NT2/D1 (cell line): Measurements from ENCODE around the gene SPG21.
"Not testable (repeated sequence)": the region's sequence is repeated elsewhere in the genome, so short reads cannot be mapped to it uniquely, and the experiment has no call there.

Source experiments
- DNase-seq: peaks from one replicate; pipeline ENCODE4 v3.0.0-alpha.2; 2011; ENCODE audit warnings: low read depth, low spot score
- H3K27me3 ChIP-seq: 2 replicates; pipeline ENCODE4 v1.6.0; 2011; ENCODE audit warnings: mild to moderate bottlenecking; ENCODE audit not compliant: insufficient read length, insufficient read depth
- H3K36me3 ChIP-seq: 2 replicates; pipeline ENCODE4 v1.6.1; 2011; ENCODE audit warnings: mild to moderate bottlenecking, low read length, mixed read lengths; ENCODE audit not compliant: insufficient read depth, insufficient read length
- H3K4me1 ChIP-seq: 2 replicates; pipeline ENCODE4 v1.5.1; 2011; ENCODE audit not compliant: insufficient read depth, insufficient read length
- H3K4me3 ChIP-seq: 2 replicates; pipeline ENCODE4 v1.5.1; 2011; ENCODE audit warnings: low read depth; ENCODE audit not compliant: insufficient read length
- H3K9ac ChIP-seq: 2 replicates; pipeline ENCODE4 v1.6.0; 2011; ENCODE audit warnings: low read depth; ENCODE audit not compliant: insufficient read length
- H3K9me3 ChIP-seq: 2 replicates; pipeline ENCODE4 v1.5.1; 2011; ENCODE audit warnings: mild to moderate bottlenecking, low read length; ENCODE audit not compliant: insufficient read depth
- SUZ12 ChIP-seq: IDR thresholded peaks from 2 replicates; pipeline ENCODE4 v1.6.1; 2011; ENCODE audit not compliant: insufficient read length, insufficient read depth; ENCODE audit errors: extremely low read depth
- YY1 ChIP-seq: IDR thresholded peaks from 2 replicates; pipeline ENCODE4 v1.6.1; 2011; ENCODE audit not compliant: insufficient read length, insufficient read depth
- ZNF274 ChIP-seq: IDR thresholded peaks from 2 replicates; pipeline ENCODE4 v1.6.1; 2011; ENCODE audit warnings: mild to moderate bottlenecking, low read depth, low read length

Gene SPG21

DNA sequence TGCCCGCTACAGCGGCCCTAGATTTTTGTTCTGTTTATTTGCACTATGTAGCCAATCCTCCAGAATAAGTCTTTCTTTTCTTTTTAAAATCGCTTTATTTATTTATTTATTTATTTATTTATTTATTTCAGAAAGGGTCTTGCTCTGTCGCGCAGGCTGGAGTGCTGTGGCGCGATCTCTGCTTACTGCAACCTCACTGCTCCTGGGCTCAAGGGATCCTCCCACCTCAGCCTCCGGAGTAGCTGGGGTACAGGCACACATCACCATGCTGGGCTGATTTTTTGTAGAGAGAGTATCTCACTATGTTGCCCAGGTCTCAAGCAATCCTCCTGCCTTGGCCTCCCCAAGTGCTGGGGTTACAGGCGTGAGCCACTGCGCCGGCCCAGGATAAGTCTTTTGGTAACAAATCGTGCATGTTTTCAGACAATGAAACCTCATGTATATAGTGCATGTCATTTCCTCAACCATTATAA is 40.1 kb upstream of the SPG21 start:
- no peak overlapping the region for H3K4me3 ChIP-seq
- no peaks in the 10 kb centered on the region for H3K9me3 ChIP-seq
- no peak for DNase-seq
- no peak overlapping the region for H3K9ac ChIP-seq
- H3K27me3 ChIP-seq = no peaks in the 10 kb centered on the region
- H3K4me1 ChIP-seq = peaks cover 2% of the 10 kb centered on the region
- H3K36me3 ChIP-seq = peaks cover 23% of the 10 kb centered on the region
- TF ChIP-seq YY1 (no peak), SUZ12 (no peak)

DNA sequence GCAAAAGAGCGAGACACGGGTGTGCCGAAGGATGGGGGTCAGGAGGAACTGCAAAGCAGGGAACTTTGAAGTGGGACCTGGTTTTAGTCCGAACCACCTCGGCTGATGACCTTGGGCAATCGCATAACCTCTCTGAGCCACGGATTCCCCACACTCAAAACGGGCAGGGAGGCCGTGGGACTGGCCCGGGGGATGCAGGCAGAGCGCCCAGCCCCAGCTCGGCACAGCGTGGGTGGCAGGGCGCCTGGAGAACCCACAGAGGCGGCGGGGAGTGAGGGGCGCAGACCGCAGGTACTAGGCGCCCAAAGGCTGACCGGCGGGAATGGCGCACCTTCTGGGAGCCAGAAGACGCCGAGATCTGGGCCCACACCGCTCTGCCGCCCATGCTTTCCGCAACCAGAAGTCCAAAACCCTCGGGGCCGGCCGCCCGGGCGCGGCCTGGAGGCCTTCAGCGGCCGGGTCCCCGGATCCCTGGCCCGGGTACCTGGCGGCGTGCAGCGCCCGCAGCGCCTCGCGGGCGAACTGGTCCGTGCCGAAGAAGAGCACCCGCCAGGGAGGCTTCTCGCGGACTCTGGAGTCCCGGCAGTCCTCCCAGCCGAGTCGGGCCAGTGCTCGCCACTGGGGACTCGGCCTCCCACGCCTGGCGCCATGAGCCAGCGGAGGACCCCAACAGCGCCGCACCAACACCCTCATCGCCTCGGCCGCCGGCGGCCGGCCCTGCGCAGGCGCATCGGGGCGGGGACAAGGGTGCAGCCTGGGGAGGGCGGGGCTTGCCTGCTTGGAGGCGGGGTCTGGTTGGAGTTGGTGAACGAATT is 39.4 kb upstream of the SPG21 start, which contains the start of gene MTFMT:
TSS of gene MTFMT (minus strand) at position 719 of the 815 bp plus-strand sequence. CDS start at position 693, 26 bp downstream.
- peak; percentile 69 for DNase-seq
- H3K4me1 ChIP-seq = peaks cover 2% of the 10 kb centered on the region
- TF ChIP-seq YY1 = no peak
- no peak for TF ChIP-seq SUZ12
- TF ChIP-seq ZNF274 = no peak
- H3K9me3 ChIP-seq = no peaks in the 10 kb centered on the region
- peak within 1 kb of the TSS; percentile 89 for H3K4me3 ChIP-seq
- peak within 1 kb of the TSS; percentile 94 for H3K9ac ChIP-seq
- no peaks in the 10 kb centered on the region for H3K27me3 ChIP-seq
- peaks cover 25% of the 10 kb centered on the region for H3K36me3 ChIP-seq

DNA sequence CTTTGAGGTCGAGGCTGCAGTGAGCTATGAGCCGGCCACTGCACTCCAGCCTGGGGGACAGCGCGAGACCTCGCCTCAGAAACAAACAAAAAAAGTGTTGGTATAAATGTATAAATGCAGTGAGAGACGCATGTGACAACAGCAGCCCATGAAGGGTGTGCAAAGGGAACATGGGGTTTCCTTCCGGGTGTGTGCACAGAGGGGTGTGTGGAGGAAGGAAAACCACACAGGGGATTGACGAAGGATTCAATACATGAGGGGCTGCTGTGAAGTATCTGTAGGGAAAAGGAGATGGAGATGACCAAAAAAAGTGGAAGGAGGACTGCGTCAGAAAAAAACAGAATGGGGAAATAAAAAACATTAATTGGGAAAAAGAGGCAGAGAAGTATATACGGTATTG is 38.6 kb upstream of the SPG21 start:
- H3K36me3 ChIP-seq = peaks cover 29% of the 10 kb centered on the region
- no peak for DNase-seq

DNA sequence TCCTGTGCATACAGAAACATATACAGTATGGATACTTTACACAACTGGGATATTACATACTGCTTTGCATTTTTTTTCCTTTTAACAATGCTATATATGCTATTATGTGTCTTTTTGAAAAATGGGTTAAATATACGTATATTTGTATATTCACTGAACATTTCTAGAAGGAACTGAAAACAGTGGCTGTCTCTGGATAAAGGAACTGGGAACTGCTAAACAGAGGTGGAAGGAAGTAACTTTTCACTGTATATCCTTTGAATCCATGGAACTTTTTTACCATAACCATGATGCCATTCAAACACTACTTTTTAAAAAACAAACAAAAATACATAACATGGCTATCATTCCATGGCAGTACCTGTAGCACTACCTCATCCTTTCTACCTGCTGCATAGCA is 37.9 kb upstream of the SPG21 start:
- Histone ChIP-seq H3K9me3 (no peaks in the 10 kb centered on the region), H3K4me3 (no peak overlapping the region), H3K27me3 (no peaks in the 10 kb centered on the region), H3K9ac (no peak overlapping the region), H3K4me1 (peaks cover 2% of the 10 kb centered on the region), H3K36me3 (peaks cover 30% of the 10 kb centered on the region)
- TF ChIP-seq SUZ12 (no peak), YY1 (no peak), ZNF274 (no peak)
- DNase-seq = no peak

More for the DNA sequence above, 38.6 kb upstream of the SPG21 start:
- Histone ChIP-seq H3K4me1 (peaks cover 2% of the 10 kb centered on the region), H3K27me3 (no peaks in the 10 kb centered on the region), H3K9ac (peak overlapping the region; percentile 70), H3K4me3 (peak overlapping the region; percentile 89), H3K9me3 (no peaks in the 10 kb centered on the region)
- TF ChIP-seq YY1 (no peak), SUZ12 (no peak), ZNF274 (no peak)

GRCh38 chr15:65026756-65027155 is 37.0 kb upstream of the SPG21 start:
- Histone ChIP-seq H3K36me3 (peaks cover 31% of the 10 kb centered on the region), H3K9ac (no peak overlapping the region), H3K4me1 (peaks cover 2% of the 10 kb centered on the region), H3K27me3 (no peaks in the 10 kb centered on the region), H3K4me3 (no peak overlapping the region), H3K9me3 (no peaks in the 10 kb centered on the region)
- TF ChIP-seq YY1 (no peak), ZNF274 (no peak), SUZ12 (no peak)
- DNase-seq = no peak

GRCh38 chr15:65021488-65021887 is 31.8 kb upstream of the SPG21 start:
- TF ChIP-seq ZNF274 (no peak), YY1 (no peak), SUZ12 (no peak)
- no peak overlapping the region for H3K4me3 ChIP-seq
- H3K27me3 ChIP-seq = no peaks in the 10 kb centered on the region
- no peak for DNase-seq
- H3K9ac ChIP-seq = no peak overlapping the region
- H3K9me3 ChIP-seq = no peaks in the 10 kb centered on the region
- no peaks in the 10 kb centered on the region for H3K4me1 ChIP-seq
- peaks cover 71% of the 10 kb centered on the region for H3K36me3 ChIP-seq

- Histone ChIP-seq H3K9ac (no peak overlapping the region), H3K9me3 (no peaks in the 10 kb centered on the region), H3K4me1 (no peaks in the 10 kb centered on the region), H3K27me3 (no peaks in the 10 kb centered on the region), H3K4me3 (no peak overlapping the region), H3K36me3 (peaks cover 70% of the 10 kb centered on the region)
- DNase-seq = no peak
- TF ChIP-seq SUZ12 (no peak), ZNF274 (no peak), YY1 (no peak)
These were observed 30.7 kb upstream of the SPG21 start for GRCh38 chr15:65020419-65020818.

- Histone ChIP-seq H3K36me3 (peaks cover 54% of the 10 kb centered on the region), H3K9me3 (peaks cover 14% of the 10 kb centered on the region)
- H3K4me1 ChIP-seq, H3K27me3 ChIP-seq, DNase-seq, H3K9ac ChIP-seq, H3K4me3 ChIP-seq: not testable (repeated sequence)
These were observed 21.5 kb upstream of the SPG21 start for GRCh38 chr15:65011198-65011597.
